NK-92 (cell line): ENCODE measurements around the gene MRPS12.
"Not testable (repeated sequence)": the region's sequence is repeated elsewhere in the genome, so short reads cannot be mapped to it uniquely, and the experiment has no call there.

Source experiments
- DNase-seq: peaks from one replicate; lab custom pipeline; 2025; ENCODE audit not compliant: unreplicated experiment; lab: John Stamatoyannopoulos, UW

Gene MRPS12

DNA sequence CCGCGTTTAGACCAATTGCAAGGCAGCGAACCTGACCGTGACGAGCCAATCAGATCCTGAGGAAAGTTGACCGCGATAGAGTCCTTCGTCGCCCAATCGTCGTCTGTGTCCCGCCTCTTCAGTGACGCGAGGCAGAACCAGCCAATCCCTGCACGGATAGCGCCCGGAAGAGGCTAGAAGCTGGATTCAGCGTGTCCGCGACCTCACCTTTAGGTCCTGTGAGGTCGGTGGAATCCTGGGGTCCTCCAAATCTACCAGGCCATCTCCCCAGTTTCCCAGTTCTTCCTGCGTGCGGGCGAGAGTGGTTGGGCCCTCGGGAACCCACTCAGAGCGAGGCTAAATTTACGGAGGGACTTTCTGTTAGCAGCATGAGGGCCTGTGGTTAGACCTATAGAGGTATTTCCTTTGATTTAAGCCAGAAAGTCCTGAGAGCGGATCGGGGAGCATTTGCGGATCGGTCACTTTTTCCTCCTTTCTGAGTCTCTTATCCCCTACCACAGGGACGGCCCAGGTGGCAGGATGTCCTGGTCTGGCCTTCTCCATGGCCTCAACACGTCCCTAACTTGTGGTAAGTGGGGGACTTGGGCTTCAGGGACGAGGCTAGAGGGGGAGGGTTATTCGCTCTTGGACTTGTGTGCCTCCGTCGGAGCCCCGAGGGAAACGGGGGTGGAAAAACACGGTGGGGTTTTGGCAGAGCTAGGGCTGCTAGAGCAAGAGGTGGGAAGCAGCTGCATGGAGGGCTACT is at the start of gene MRPS12:
MRPS12 (plus strand) TSS at position 169 of the 745 bp plus-strand sequence; CDS start at position 520, 351 bp downstream.
- DNase-seq, result peak; percentile 93

DNA sequence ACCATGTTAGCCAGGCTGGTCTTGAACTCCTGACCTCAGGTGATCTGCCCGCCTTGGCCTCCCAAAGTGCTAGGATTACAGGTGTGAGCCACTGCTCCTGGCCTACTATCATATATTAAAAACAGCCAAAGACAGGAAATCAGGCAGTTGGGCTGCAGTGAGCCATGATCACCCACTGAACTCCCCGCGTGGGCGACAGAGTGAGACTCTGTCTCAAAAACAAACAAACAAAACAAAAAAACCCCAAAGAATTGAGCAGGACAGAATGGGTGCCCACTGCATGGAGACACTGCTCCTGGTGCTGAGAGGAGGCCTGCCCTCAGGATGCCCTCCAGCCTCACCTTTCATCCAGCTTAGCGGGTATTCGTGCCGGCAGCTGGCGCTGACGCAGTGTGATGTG is 47.5 kb upstream of the MRPS12 start:
- no peak for DNase-seq

DNA sequence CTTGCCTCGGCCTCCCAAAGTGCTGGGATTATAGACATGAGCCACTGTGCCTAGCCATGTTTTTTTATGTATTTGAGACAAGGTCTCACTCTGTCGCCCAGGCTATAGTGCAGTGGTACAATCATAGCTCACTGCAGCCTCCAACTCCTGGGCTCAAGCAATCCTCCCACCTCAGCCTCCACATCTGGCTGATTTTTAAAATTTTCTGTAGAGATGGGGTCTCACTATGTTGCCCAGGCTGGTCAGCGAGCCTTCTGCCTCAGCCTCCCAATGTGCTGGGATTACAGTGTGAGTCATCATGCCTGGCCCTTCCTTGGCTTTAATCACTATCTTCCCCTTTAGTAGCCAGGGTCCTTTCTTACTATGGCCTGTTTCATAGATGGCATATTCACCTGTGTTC is 46.1 kb upstream of the MRPS12 start:
- not testable (repeated sequence) for DNase-seq

DNA sequence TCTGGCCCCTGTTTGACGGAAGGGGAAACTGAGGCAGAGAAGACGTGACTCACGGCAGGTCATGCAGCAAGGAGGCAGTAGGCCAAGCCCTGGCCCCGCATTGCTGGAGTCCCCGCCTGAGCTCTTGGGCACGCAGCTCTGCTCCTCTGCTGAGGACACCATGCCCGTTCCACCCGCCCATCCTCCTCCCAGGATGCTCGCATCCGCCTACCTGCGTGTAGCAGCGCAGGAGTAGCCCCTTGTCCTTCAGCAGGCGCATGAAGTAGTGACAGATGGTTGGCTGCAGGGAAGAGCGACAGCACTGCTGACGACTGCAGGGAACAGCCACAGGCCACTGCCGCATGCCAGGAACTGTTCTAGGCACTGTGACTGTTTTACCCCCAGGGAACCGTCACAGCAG is 41.9 kb upstream of the MRPS12 start:
- DNase-seq, result no peak

DNA sequence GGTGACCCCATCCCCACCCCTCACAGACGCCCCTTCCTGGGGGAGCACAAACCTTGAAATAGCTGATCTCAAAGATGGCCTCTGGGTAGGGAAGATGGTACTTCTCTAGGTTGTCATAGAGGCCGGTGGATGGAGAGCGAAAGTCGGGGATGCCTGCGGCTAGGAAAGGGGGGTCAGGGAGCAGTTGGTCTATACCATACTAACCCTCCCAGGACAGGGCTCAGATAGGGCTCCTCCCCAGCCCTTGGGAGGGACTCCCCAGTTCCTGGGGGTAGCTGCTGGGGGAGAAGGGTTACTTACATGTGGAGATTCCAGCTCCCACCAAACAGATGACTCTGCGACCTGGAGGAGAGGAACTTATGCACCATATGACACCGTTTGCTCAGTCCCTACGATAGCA is 40.9 kb upstream of the MRPS12 start:
- no peak for DNase-seq

DNA sequence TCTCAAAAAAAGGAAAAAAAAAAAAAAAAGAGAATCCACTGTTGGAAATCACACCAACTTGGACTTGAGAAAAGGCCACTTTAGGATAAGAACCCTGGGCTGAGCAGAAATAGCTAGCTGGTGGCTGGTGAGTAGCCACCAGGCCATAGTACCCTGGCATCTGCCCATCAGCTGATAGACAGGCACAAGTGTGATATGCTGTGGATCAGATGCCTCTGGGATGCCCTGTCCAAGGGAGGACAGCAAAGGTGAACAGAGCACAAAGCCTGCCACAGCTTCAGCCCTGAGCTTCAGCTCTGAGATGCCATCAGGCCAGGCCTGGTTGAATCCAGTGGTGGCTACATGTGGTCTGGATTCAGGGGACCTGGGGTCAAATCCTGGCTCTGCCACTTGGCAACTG is 40.1 kb upstream of the MRPS12 start:
- no peak for DNase-seq

DNA sequence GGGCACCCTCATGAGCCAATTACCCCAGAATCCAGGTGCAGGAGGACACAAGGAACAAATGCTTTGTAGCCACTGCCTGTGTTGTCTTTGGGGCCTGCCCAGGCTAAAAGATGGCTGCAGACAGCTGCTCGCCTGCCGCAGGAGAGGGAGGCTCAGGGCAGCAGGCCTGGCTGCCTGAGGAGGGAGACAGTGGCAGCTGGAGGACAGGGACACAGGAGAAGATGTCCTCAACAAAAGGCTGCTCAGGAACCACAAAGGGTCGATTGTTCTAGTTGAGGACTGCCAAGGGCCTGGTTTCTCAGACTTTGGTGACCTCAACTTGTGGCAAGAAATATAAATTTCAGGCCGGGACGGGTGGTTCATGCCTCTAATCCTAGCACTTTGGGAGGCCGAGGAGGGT is 39.0 kb upstream of the MRPS12 start:
- no peak for DNase-seq

DNA sequence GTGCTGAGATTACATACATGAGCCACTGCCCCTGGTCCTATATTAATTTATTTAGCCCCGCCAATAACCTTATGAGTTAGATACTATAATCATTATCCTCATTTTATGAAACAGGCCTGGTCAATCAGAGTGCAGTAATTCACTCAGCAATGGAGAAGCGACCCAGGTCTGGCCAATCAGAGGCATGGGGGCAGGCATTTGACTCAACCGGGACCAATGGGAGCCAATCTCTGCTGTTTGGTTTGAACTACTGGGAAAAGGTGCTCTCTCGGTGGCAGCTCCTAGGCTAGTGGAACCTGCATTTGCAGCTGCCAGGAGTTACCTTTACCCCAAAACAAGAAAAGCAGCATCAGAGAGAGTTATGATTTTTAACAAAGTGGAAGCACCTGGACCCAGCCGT is 37.9 kb upstream of the MRPS12 start:
- DNase-seq, result no peak

DNA sequence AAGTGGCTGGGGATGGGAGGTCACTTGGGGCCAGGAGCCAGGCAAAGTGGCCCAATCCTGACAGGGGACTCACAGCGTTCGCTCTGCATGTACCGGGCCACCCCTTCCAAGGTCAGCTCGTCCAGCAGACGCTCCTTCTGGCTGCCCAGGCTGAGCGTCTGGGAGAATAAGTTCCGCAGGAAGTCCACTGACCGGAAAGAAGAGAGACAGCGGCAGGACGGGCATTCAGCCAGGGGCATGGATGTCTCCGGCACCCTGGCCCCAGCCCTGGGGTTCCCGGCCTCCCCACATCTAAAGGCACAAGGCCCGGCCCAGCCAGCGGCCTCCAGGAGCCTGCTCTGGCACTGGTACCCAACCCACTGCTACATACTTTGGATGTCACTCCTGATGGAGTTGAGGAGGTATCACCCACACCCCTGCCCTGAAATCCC is 37.4 kb upstream of the MRPS12 start:
- DNase-seq, result no peak

DNA sequence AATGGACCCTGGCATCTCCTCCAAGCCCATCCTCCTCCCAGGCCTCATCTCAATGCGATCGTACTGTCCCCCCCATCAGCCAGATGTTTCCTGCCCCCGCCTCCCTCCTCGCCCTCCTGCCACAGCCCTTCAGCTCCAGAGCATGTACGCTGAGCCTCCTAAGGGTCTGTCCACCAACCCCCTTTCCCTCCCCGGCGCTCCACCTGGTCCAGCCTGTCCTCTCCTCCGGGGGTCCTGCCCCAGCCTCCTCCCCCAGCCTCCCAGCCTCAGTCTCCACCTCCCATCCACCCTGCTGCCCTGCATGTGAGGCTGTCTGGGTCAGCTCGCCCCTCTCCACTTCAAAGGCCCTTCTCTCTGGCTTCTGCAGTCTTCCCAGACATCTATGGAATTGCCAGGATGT is 35.8 kb upstream of the MRPS12 start:
- DNase-seq, result no peak

DNA sequence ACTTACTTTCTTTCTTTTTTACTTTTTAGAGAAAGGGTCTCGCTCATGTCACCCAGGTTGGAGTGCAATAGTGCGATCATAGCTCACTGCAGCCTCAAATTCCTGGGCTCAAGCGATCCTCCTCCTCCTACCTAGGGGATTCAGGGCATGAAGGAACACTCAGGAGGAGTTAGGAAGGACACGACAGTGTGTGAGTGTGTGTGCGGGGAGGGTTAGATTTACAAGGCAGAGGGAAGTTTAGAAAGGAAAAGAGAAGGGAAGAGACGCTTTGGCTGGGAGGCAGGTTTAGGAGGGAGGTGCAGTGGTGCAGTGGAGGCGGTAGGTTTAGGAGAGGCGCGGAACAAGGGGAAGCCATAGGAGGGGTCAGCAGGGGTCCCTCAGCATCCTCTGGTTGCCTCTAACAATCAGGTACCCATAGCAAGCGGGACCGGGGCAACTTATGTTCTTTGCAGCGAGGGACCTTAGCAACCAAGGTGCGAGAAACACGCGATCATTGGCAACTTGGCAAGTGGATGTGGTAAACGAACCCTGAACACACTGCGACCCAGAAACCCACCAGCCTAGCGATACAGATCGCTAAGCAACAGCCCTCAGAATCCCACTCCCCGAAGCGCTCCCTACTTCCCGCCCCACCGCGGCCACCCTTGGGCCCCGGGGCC is 31.8 kb upstream of the MRPS12 start:
- DNase-seq, result no peak

DNA sequence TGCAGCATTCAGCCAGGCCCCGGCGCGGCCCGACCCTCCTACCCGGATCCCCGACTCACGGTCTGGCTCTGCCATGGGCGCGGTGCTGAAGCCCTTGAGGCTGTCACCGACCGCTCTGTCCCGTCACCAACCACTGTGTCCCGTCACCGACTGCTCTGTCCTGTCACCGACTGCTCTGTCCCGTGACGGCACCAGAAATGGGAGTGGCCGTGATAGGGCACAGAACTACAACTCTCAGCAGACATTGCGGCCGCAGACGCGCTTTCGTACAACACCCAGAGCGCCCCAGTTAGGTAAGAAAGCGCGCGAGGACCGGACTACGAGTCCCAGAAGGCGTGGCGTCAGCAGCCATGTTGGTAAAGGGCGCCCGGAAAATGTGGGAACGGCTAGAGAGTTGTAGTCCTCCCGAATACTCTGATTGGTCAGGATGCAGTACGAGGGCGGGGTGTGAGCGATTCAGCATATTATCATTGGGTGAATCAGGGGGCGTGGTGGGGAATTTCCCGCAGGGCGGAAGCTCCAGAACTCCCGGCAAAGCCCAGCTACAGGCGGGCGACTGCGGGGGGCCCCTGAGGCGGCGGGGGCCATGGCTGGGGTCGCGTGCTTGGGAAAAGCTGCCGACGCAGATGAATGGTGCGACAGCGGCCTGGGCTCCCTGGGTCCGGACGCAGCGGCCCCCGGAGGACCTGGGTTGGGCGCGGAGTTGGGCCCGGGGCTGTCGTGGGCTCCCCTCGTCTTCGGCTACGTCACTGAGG is 31.1 kb upstream of the MRPS12 start, which contains the start of the genes NFKBIB and SIRT2:
NFKBIB (plus strand) TSS at position 523 of the 755 bp plus-strand sequence; CDS start at position 587, 64 bp downstream.
SIRT2 (minus strand) TSS at position 172 of the 755 bp plus-strand sequence; CDS start at position 75, 97 bp downstream.
- peak; percentile 95 for DNase-seq

DNA sequence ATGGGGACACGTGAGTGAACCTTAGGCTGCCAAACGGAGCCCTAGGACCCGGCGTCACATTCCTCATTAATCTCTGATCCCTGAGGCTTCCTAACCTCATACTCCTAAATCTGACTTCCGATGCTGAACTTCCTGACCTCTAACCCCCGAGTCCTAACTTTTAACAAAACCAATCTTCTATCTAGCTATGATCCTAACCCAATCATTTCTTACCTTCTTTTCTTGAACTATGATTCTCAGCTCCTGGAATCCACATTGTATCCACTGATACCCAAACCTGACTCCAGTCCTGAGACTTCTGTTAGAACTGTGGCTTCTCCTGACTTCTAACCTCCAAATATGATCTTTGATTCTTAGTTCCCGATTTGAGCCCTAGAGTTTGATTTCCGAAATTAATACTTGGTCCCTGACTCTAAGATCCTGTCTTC is 30.5 kb upstream of the MRPS12 start:
- DNase-seq, result no peak

DNA sequence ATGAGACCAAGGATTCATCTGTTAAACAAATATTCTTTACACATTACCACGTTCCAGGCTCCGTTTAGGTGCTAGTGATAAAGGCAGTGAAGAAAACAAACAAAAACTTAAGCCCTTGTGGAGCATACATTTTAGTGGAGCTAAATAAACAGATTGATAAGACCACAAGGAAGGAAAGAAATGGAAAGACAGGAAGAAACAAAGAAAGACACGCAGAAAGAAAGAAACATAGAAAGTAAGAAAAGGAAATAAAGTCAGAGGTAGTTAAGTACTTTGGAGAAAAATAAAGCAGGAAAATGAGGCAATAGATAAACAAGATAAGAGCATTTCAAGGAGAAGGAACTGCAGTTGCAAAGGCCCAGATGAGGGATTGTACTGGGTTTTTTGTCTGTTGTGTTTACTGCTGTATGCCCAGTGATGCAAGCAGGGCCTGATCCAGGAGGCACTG is 30.0 kb upstream of the MRPS12 start:
- no peak for DNase-seq

DNA sequence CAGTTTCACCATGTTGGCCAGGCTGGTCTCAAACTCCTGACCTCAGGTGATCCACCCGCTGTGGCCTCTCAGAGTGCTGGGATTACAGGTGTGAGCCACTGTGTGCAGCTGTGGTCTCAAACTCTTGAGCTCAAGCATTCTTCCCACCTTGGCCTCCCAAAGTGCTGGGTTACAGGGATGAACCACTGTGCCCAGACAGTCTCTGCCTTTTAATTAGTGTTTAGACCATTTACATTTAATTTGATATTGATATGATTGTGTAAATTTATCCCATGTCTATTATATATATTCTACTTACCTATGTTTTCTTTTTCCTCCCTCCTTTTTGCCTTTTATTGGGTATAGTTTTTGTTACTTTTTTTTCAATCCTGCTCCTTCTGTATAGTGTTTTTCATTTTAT is 29.1 kb upstream of the MRPS12 start:
- DNase-seq, result no peak

DNA sequence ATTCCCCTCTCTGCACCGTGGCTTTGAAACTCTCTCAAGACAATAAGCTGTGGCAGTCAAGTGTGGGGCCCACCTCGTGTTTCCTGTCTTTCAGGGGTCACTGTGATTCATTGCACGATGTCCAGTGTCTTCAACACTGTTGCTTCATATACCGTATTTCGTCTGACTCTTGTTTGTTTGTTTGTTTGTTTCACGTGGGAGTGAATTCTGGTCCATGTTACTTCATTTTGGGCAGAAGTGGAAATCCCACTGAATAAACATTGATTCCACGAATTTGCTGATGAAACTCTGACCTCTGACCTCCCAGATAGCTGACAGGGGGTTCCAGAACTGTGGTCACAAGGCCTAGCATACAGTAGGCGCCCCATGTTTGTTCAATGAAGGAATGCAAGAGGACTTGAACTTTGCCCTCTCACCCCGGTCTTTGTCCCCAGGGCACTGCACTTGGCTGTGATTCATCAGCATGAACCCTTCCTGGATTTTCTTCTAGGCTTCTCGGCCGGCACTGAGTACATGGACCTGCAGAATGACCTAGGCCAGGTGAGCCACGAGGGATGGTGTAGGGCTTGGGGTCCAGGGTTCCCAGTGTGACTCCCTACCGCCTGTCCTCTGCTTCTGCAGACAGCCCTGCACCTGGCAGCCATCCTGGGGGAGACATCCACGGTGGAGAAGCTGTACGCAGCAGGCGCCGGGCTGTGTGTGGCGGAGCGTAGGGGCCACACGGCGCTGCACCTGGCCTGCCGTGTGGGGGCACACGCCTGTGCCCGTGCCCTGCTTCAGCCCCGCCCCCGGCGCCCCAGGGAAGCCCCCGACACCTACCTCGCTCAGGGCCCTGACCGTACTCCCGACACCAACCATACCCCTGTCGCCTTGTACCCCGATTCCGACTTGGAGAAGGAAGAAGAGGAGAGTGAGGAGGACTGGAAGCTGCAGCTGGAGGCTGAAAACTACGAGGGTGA is 25.9 kb upstream of the MRPS12 start:
- DNase-seq, result no peak

DNA sequence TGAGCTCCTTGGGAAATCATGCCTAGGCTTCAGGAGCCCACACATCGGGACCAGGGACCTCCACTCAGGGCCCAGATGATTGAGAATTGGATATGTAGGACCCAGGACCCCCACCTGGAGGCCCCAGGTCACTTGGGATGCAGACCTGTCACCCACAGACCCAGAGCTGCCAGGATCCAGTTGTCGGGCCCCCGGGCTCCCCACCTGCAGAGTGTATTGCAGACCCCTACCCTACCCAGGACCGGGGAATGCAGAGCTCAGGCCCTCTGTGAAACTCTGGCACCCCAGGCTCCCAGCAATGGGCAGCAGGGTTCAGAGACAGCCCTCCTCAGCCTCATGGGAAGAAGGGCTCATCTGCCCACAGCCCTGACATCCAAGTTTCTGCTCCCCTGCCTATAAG is 25.1 kb upstream of the MRPS12 start:
- no peak for DNase-seq

DNA sequence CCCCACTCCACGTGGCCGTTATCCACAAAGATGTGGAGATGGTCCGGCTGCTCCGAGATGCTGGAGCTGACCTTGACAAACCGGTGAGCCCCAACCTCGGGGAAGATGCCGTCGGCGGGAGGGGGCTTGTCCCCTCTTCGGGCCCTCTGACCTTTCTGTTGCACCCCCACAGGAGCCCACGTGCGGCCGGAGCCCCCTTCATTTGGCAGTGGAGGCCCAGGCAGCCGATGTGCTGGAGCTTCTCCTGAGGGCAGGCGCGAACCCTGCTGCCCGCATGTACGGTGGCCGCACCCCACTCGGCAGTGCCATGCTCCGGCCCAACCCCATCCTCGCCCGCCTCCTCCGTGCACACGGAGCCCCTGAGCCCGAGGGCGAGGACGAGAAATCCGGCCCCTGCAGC is 23.5 kb upstream of the MRPS12 start:
- no peak for DNase-seq

DNA sequence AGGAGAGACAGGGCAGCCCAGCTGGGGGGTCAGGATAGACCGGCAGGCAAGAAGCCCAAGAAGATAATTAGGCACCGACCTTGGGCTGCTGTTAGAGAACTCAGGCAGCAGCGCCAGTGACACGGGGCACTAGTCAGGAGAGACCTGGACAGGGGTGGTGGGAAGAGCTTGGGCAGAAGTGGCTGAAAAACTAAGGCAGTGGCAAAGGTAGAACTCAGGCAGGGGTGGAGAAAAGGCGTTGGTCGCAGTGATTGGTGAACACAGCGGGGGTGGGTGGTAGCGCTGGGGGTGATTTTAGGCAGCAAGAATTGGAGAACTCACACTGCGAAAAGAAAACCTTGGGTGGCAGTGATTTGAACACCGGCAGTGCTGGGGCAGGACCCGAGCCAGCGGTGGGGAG is 23.1 kb upstream of the MRPS12 start:
- DNase-seq, result no peak

DNA sequence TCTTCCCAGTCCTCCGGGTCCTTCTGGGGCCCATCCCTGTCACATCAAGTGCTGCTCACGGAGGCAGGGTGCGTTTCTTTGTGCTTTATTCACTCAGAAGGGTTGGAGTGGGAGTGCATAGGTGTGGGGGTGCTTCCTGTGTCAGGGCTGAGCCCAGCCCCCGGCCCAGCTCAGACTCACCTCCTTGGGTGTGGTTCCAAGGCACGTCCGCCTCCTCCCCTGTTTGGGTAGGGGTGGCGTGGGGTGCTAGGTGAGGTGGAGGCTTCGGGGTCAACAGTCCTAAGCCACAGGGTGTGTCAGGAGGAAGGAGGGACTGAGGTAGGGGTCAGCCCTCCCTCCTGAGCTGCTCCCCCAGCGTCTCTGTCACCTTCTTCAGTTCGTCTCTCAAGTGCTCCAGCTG is 21.8 kb upstream of the MRPS12 start:
- DNase-seq, result no peak
